K562 (cell line): Measurements from ENCODE around the gene PDCD6IP. TPM values are rescaled to one million over a fixed set of nuclear protein-coding genes. Genes with fewer than 3 reads are reported as not detected.

Experiments
- STAT5B ChIP-seq: fragments of 250-450 bp; sonication (Bioruptor Pico); IDR thresholded peaks from 2 replicates; pipeline ENCODE4 v1.8.0; 2021; ENCODE audit warnings: mild to moderate bottlenecking, inconsistent platforms
- TCF3 ChIP-seq: sonication (generic); formaldehyde crosslinking; IDR thresholded peaks from 2 replicates; pipeline ENCODE4 v1.4.0; 2020; ENCODE audit warnings: mild to moderate bottlenecking, missing genetic modification reagents
- ZBTB26 ChIP-seq: fragments of 450-650 bp; formaldehyde crosslinking; IDR thresholded peaks from 2 replicates; pipeline ENCODE4 v1.4.0; 2022; ENCODE audit warnings: missing genetic modification characterization
- ZC3H11A ChIP-seq: IDR thresholded peaks from 2 replicates; pipeline ENCODE4 v1.6.1; 2012; ENCODE audit warnings: low read depth, low read length, improper control_type of control experiment
- ZNF561 ChIP-seq: fragments of 450-650 bp; formaldehyde crosslinking; conservative IDR thresholded peaks from 2 replicates; pipeline ENCODE4 v1.4.0; 2020; ENCODE audit warnings: mild to moderate bottlenecking, moderate library complexity
- ZNF609 ChIP-seq: sonication (generic); formaldehyde crosslinking; IDR thresholded peaks from 2 replicates; pipeline ENCODE4 v1.8.1; 2023; ENCODE audit warnings: missing genetic modification reagents, mild to moderate bottlenecking, borderline replicate concordance
- polyA plus RNA-seq, 8 experiments: library from polyadenylated mRNA; depleted of rRNA in 4 of 8; stranded (reverse) in 5 of 8; unstranded in 3 of 8; fragments of >200 nt; fragmentation: Nextera tagmentation in 2 of 8; fragmentation: Illumina TruSeq in 1 of 8; extraction: Ambion mirVana in 2 of 8; extraction: Trizol in 1 of 8; gene quantifications; 2 replicates each; pipeline versions ENCODE4 v1.2.1 to v1.2.3, GENCODE V29; 2011 to 2014; ENCODE audit warnings: inconsistent platforms in 1 of 8, missing spikeins in 1 of 8
- total RNA-seq, 7 experiments: library from RNA; depleted of rRNA in 6 of 7; stranded (reverse); fragments of >200 nt in 6 of 7; fragmentation: Illumina TruSeq in 2 of 7; extraction: Trizol in 2 of 7; gene quantifications; 2 replicates each; pipeline versions ENCODE4 v1.2.1 to v1.2.3, GENCODE V29; 2011 to 2021; ENCODE audit warnings: low replicate concordance in 1 of 7
- TF ChIP-seq, protein P1 (sequence below), 2 experiments: fragments of 450-650 bp; formaldehyde crosslinking in 1 of 2; IDR thresholded peaks; 2 replicates each; pipeline versions ENCODE4 v1.4.0 to v1.6.1; 2014 to 2020; ENCODE audit warnings: mild to moderate bottlenecking in 2 of 2, borderline replicate concordance in 1 of 2, low read depth in 1 of 2
- TF ChIP-seq, protein P2 (sequence below): fragments of 450-650 bp; conservative IDR thresholded peaks from 2 replicates; pipeline ENCODE4 v1.6.1; 2016; ENCODE audit warnings: missing genetic modification characterization, low read depth, mild to moderate bottlenecking, control low read depth, missing compliant biosample characterization

The PDCD6IP gene
- total and polyA plus RNA-seq, 9 of the 15 experiments (the other 6 are each of a cell fraction or from before 2014, with no cell fraction given), result 40.2 to 302 (median 122) TPM

DNA sequence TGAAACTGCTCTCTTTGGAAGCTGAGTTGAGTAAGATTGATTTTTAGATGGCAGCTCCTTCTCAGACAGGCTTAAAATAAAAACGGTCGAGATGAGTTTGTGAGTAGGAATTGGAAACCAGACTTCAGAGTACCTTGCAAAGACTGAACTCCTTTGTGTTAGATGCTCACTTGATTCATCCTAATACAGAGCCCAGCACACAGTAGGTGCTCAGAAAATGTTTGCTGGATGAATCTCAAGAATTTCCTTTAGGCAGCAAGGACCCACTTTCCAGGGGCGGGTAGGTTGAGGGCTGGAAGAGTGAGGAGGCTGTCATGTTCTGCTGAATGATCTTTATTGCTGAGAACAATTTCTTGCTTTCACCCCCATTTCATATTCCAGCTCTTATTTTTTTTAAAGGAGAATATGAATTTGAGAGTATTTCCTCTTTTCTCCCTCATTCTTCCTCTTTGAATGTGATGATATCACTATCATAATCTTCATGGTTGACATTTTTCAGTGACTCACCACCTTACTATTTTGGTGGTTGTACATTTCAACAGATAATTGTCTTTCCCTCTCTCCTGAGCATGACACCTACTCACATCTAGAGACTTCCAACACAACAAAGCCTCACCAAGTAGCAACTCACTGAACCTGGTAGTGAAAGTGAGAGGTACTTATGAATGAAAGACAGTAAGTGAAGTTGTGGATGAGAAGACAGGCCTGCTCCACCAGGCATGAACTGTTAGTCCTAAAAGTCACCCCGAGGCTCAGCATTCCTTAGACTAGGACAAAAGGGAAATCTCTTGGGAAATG is 113.3 kb downstream of the PDCD6IP start (continued):
- TF ChIP-seq, protein P1, sequence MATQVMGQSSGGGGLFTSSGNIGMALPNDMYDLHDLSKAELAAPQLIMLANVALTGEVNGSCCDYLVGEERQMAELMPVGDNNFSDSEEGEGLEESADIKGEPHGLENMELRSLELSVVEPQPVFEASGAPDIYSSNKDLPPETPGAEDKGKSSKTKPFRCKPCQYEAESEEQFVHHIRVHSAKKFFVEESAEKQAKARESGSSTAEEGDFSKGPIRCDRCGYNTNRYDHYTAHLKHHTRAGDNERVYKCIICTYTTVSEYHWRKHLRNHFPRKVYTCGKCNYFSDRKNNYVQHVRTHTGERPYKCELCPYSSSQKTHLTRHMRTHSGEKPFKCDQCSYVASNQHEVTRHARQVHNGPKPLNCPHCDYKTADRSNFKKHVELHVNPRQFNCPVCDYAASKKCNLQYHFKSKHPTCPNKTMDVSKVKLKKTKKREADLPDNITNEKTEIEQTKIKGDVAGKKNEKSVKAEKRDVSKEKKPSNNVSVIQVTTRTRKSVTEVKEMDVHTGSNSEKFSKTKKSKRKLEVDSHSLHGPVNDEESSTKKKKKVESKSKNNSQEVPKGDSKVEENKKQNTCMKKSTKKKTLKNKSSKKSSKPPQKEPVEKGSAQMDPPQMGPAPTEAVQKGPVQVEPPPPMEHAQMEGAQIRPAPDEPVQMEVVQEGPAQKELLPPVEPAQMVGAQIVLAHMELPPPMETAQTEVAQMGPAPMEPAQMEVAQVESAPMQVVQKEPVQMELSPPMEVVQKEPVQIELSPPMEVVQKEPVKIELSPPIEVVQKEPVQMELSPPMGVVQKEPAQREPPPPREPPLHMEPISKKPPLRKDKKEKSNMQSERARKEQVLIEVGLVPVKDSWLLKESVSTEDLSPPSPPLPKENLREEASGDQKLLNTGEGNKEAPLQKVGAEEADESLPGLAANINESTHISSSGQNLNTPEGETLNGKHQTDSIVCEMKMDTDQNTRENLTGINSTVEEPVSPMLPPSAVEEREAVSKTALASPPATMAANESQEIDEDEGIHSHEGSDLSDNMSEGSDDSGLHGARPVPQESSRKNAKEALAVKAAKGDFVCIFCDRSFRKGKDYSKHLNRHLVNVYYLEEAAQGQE (IDR thresholded peaks at IDR 0.05; ENCODE audit: borderline replicate concordance), result peak; percentile 30; the same call in 1 of the 2 replicates
- TF ChIP-seq, protein P1 (CRISPR knock-in tag; IDR thresholded peaks at IDR 0.05; ENCODE audit: low read depth), result no peak
- TF ChIP-seq TCF3, result peak; percentile 58
- TF ChIP-seq, protein P2, sequence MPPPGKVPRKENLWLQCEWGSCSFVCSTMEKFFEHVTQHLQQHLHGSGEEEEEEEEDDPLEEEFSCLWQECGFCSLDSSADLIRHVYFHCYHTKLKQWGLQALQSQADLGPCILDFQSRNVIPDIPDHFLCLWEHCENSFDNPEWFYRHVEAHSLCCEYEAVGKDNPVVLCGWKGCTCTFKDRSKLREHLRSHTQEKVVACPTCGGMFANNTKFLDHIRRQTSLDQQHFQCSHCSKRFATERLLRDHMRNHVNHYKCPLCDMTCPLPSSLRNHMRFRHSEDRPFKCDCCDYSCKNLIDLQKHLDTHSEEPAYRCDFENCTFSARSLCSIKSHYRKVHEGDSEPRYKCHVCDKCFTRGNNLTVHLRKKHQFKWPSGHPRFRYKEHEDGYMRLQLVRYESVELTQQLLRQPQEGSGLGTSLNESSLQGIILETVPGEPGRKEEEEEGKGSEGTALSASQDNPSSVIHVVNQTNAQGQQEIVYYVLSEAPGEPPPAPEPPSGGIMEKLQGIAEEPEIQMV (tag), result 0 out of 2 replicates have a peak, but pooled peaks have one; percentile 18
- TF ChIP-seq ZC3H11A, result 0 out of 2 replicates have a peak, but pooled peaks have one; percentile 53
- no peak for TF ChIP-seq ZNF609
- TF ChIP-seq STAT5B (CRISPR knock-in tag), result no peak
- no peak for TF ChIP-seq ZBTB26 (CRISPR knock-in tag)
- no peak for TF ChIP-seq ZNF561 (CRISPR knock-in tag)
